ENCODE measurements around the gene TCP11. TPM values are rescaled to one million over a fixed set of nuclear protein-coding genes. Genes with fewer than 3 reads are reported as not detected.

The TCP11 gene
- polyA plus RNA-seq, 1 donor: 0.27 TPM

- DNase-seq (ENCODE audit: low read depth): no peak
Observed at GRCh38 chr6:35173044-35173426, 31.9 kb upstream of the TCP11 start.

DNA sequence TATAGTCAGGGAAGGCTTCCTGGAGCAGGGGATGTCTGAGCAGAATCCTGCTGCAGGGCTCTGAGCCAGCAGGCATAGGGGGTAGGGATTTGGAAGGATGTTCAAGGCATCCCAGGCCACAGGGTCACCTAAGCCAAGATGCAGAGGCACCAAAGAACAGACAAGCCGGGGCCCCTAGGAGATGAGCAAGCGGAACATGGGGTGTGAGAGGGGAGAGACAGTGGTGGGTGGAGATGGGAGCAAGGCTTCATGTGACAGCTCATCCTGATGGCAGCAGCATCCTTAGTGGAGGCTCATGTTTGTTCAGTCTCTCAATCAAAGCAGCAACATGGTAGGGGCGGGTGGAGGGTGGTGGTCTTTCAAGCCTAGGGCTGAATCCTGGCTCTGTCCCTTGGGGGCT, 29.8 kb upstream of the TCP11 start:
- DNase-seq (ENCODE audit: low read depth): no peak

DNA sequence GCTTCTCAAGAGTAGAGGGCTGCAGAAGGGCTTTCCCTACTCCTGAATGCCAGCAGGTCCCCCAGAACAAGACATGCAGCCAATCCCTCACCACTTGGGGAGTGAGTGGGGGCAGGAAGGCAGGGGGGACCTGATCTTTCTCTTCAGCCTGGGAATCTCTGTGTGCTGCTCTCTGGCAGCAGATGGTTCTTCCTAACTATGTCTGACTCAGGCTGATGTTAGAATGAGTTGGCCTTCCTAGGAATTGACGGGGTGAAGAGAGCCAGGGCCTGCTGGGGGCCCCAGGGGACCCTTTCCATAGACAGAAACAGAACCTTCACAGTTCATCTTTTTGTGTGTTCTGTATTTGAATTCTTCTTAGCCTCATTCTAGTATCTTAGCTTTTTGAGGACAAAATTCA, 29.0 kb upstream of the TCP11 start:
- no peak for DNase-seq (ENCODE audit: low read depth)

- no peak for DNase-seq (ENCODE audit: low read depth)
Observed at GRCh38 chr6:35168461-35168861, 27.3 kb upstream of the TCP11 start.

DNA sequence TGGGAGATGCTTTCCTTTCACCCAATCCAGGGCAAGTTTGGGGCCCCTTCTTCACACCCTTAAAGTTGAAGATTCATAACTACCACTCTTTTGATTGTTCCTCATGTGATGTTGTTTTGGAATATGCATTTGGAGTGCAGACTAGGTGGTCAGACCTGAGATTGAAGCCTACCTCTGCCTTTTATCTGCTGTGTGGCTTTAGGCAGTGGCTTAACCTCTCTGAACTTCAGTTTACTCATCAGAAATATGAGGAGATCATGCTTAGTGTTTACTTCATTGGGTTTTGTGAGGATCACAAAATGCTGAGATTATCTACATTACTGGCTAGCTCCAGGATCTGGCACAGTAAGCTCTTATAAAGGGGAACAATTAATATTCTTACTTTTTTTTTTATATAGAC, 26.4 kb upstream of the TCP11 start:
- DNase-seq (ENCODE audit: low read depth): no peak

DNA sequence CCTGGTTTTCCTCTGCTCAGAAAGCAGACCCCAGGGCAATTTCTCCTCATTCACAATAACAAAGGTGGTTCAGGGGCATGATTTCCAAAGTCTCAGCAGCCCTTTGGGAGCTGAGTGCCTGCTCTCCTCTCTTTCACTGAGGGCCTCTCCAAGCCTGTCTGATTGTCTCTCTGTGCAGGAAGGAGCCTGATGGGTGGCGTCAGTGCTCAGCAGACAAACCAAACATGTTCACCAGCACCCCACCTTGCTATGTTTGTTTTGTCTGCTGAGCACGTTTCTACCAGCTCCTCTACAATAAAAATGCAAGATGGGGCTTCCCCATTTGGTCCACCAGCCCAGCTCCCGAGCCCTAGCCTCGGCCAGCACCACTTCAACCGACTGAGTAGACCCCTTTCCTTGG, 25.4 kb upstream of the TCP11 start:
- DNase-seq (ENCODE audit: low read depth): no peak

GRCh38 chr6:35166116-35166515, 25.0 kb upstream of the TCP11 start:
- no peak for DNase-seq (ENCODE audit: low read depth)

DNA sequence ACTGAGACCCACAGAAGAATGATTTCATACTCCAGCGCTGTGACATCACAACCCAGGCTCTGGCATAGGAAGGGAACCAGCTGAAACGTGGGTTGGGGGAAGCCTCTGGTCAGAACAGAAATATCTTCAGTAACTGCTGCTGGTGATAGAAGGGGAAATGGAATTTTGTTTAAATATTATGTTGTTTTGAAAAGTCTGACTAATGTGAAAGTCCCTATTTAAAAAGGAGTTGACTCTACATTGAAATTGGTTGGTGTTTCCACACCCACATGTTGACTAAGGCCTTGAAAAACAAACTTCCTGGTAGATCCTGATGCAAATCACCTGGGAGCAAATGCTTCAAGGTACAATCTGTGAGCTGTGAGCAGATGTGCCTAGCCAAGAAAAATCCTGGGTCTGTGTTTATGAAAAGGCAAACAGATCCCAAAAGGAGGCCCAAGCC, 24.5 kb upstream of the TCP11 start:
- no peak for DNase-seq (ENCODE audit: low read depth)

- no peak for DNase-seq (ENCODE audit: low read depth)
Observed at GRCh38 chr6:35164868-35165267, 23.7 kb upstream of the TCP11 start.

GRCh38 chr6:35164277-35164676, 23.1 kb upstream of the TCP11 start:
- DNase-seq (ENCODE audit: low read depth): no peak

DNA sequence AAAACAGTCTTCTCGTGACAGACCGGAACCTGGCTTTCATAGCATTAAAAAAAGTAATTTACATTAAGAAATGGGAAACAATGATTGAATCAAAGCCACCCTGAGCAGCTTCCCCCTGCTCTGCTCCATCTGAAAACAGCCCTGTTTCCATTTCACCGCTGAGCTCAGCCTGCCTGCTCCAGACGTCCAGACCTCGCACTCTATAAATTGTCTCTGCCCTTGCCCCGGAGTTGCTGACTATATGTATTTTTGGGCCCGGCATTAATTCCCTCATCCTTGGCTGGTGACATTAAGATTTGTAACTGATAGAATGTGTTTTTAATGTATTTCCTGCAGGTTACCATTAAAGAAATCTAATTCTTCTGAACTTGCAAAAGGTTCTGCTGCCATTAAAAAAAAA, 22.7 kb upstream of the TCP11 start:
- DNase-seq (ENCODE audit: low read depth): no peak

DNA sequence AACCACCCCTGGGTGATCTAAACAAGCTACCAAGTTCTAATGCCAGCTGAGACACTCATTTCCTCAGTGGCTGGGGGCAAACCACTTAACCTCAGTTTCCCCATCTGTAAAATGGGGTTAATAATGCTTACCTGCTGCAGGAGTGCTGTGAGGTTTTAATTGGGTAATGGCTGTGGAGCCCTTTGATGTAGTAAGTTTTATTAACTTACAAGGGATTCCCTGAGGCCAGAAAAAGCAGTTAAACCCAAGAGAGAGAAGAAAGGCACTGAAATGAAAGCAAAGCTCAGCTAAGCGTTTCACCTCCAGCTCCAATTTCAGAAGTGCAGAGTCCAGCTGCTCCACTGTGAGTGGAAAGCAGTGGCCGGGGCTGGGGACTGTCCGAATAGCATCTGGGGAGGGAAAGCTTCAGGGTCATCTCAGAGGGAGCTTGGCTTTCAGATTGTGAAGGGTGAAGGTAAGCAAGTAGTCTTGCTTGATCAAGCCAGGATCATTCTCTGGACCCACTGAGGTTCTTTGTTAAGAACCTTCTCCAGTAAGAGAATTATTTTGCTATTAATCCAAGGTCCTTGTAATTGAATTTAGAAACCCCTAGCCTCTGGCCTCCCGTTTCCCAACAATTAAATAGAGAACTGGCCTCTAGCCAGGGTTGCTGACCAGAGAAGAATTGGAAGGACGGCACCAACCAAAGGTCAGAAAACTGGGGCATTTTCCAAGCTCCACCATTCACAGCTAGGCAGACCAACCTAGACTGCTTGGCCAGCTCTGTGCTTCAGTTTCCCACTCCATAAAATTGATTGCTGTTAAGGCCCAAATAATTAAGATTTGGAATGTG, 20.9 kb upstream of the TCP11 start:
- no peak for DNase-seq (ENCODE audit: low read depth)

DNA sequence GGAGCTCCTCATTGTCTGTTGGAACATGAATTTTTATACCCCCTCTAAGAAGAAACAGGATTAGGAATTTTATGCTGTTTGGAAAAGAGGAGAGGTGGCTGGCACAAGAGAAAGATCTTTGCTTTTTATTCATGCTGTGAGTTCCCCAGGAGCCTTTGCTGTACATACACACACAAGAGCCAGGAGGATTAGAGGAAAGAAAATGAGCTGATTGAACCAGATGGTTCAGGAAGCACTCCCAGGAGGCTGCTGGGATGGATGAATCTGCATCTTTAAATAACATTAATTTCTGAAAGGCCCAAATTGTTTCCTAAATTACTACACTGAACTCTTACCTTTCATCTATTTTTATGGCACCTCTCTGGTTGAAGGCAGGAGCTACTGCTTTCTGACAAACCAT, 20.1 kb upstream of the TCP11 start:
- no peak for DNase-seq (ENCODE audit: low read depth)

- no peak for DNase-seq (ENCODE audit: low read depth)
Observed at GRCh38 chr6:35160642-35161041, 19.5 kb upstream of the TCP11 start.

- no peak for DNase-seq (ENCODE audit: low read depth)
Observed at GRCh38 chr6:35158520-35158919, 17.4 kb upstream of the TCP11 start.

DNA sequence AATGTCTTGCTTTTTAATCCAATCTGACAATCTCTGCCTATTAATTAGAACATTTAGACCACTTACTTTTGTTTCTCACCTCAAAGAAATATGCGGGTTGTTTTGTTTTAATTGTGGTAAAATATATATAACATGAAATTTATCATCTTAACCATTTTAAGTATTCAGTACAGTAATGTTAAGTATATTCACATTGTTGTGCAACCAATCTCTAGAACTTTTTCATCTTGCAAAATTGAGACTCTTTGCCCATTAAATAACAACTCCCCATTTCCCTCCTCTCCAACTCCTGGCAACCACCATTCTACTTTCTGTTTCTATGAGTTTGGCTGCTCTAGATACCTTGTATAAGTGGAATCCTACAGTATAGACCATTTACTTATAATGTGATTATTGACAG, 13.8 kb upstream of the TCP11 start:
- DNase-seq (ENCODE audit: low read depth): no peak

DNA sequence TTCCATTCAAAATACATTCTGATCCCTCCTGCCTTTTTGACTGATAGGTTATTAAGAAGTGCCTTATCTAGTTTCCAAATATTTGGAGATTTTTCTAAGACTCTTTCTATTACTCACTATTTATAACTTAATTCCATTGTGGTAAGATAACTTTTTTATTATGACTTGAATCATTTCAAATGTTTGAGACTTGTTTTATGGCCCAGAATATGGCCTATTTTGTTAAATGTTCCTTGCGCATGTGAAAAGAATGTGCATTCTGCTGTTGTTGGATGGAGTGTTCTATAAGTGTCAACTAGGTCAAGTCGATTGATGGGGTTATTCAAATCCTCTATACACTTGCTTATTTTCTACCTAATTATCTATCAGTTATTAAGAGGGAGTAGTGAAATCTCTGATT, 13.1 kb upstream of the TCP11 start:
- DNase-seq (ENCODE audit: low read depth): no peak

GRCh38 chr6:35152067-35152707, 11.0 kb upstream of the TCP11 start:
- DNase-seq (ENCODE audit: low read depth): no peak

- no peak for DNase-seq (ENCODE audit: low read depth)
Observed at GRCh38 chr6:35151466-35151865, 10.3 kb upstream of the TCP11 start.

- no peak for DNase-seq (ENCODE audit: low read depth)
Observed at GRCh38 chr6:35149891-35150566, 8.9 kb upstream of the TCP11 start.

DNA sequence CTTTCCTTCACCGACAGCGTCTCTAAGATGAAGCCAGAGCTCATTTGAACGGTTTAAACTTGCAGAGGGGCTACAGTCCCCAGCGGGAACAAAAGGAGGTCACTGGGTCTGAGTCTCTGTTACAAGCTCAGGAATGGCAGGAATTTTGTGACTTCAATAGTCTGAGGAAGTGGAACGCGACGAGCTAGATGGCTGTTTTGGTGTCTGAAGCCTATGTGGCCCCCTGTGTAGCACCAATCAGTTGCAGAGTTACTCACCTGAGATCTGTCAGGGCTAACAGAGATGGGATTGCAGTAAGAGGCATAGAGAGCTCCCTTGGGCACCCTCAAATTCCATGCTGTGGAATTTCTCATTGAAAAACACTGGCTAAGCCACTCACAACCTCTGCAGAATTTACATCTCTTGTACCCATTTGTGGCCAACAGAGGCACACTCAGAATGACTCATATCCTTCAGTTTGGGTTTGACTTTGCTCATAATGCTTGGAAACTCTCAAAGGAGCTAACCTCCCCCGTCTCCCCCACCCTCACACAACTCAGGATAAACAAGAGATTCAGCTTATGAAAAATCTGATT, 7.1 kb upstream of the TCP11 start:
- no peak for DNase-seq (ENCODE audit: low read depth)

GRCh38 chr6:35147486-35147885, 6.3 kb upstream of the TCP11 start:
- DNase-seq (ENCODE audit: low read depth): no peak

- peak; percentile 35 for DNase-seq (ENCODE audit: low read depth)
Observed at GRCh38 chr6:35147026-35147425, 5.9 kb upstream of the TCP11 start.
